Ovary (tissue), 9 donors: ENCODE data around the gene MARK3. TPM values are rescaled to one million over a fixed set of nuclear protein-coding genes. Genes with fewer than 3 reads are reported as not detected.
A peak's percentile ranks its signal among the peaks of the same experiment; 100 is the strongest.

ENCODE experiments used
- DNase-seq, 5 donors: peaks; one replicate each; pipeline ENCODE4 v3.0.0-alpha.2; 2019 to 2020
- H3K27ac ChIP-seq, 2 donors: fragments of 200-600 bp; one replicate each; pipeline versions ENCODE4 v1.5.1 to v1.8.0; 2019 to 2022
- H3K27me3 ChIP-seq: fragments of 200-600 bp; one replicate; pipeline ENCODE4 v1.8.0; 2022
- H3K36me3 ChIP-seq: fragments of 200-600 bp; sonication (generic); one replicate; pipeline ENCODE4 v1.5.1; 2019
- H3K4me1 ChIP-seq: one replicate; pipeline ENCODE4 v1.8.1; 2013; ENCODE audit warnings: mild to moderate bottlenecking, moderate library complexity; ENCODE audit not compliant: insufficient read depth
- H3K4me3 ChIP-seq: fragments of 200-600 bp; sonication (generic); one replicate; pipeline ENCODE4 v1.5.1; 2017
- H3K9me3 ChIP-seq, 2 donors: fragments of 200-600 bp in 1 of 2; sonication (generic) in 1 of 2; one replicate each; pipeline versions ENCODE4 v1.5.1 to v1.8.1; 2013 to 2019; ENCODE audit warnings: mild to moderate bottlenecking in 1 of 2, moderate library complexity in 1 of 2
- EP300 ChIP-seq: sonication (generic); formaldehyde crosslinking; IDR thresholded peaks from one replicate; pipeline ENCODE4 v1.6.1; 2017; ENCODE audit warnings: antibody characterized with exemption
- POLR2A ChIP-seq: fragments of 450-650 bp; IDR thresholded peaks from one replicate; pipeline ENCODE4 v1.6.1; 2017; ENCODE audit warnings: antibody characterized with exemption, mild to moderate bottlenecking, moderate library complexity
- WGBS, 3 donors: extraction: QIAGEN DNeasy Blood & Tissue Kit in 1 of 3; methylation state at CpG; one replicate each; pipeline versions ENCODE4 v1.1.5 to v1.1.7; 2013 to 2017; 5-methylcytosine and 5-hydroxymethylcytosine counted together
- intact Hi-C, 4 donors: fragments of 100-400 bp; cut with DNase I; formaldehyde crosslinking; loops; one replicate each; pipeline versions ENCODE4 v1.11.0 to v1.15.1; 2022 to 2023
- polyA plus RNA-seq, 2 donors: library from polyadenylated mRNA; stranded (reverse); fragments of 200-250 nt in 1 of 2; fragments of 350-450 nt in 1 of 2; fragmentation: Illumina TruSeq in 1 of 2; extraction: RNeasy Lipid Tissue Mini Kit (QIAGEN cat#74804) in 1 of 2; gene quantifications; one replicate each; pipeline ENCODE4 v1.2.3, GENCODE V29; 2013 to 2014
- total RNA-seq, 7 donors: library from RNA; depleted of rRNA in 2 of 7; stranded (reverse); fragments of >200 nt in 2 of 7; fragmentation: NEBNext Ultra II Directional in 3 of 7; extraction: Animal tissue kit (Norgen Biotek cat#: 25700) in 3 of 7; gene quantifications; one replicate each; pipeline versions ENCODE4 v1.1.0 to v1.2.4, GENCODE V29; 2016 to 2023
- TF ChIP-seq, protein P1 (sequence below), 3 donors: fragments of 450-650 bp in 2 of 3; fragments of 200-600 bp in 1 of 3; IDR thresholded peaks; one replicate each; pipeline versions ENCODE4 v1.5.1 to v1.8.0; 2016 to 2022; ENCODE audit warnings: antibody characterized with exemption in 3 of 3, mild to moderate bottlenecking in 1 of 3
- donor health status: DM: no; HTN: no; CAD: no; lungs with moderate emphysema.
- donor health status: DM: no; HTN: no; CAD: no.
- donor health status: Bipolar disorder and iron deficiency.
- donor health status: DM: yes; HTN: yes; CAD: no.
- donor health status: DM: no; HTN: no; CAD: no.
- donor health status: DM: yes; HTN: yes; CAD: no.

MARK3 gene
- total and polyA plus RNA-seq, 9 donors = 46.4 to 110 (median 71.1) TPM

GRCh38 chr14:103514596-103515421, 129.6 kb downstream of the MARK3 start:
- no peaks in the 10 kb centered on the region for H3K27me3 ChIP-seq
- peaks cover 9% of the 10 kb centered on the region for H3K4me1 ChIP-seq
- H3K4me3 ChIP-seq = no peak overlapping the region
- intact Hi-C loops = loop anchor here in 1 of 4 donors (5.0 kb wide), 1 partner anchor 37 kb away; no protein-coding TSS in a partner anchor
- DNase-seq = peak in 3 of 5 donors; percentile 22 to 36 (median 24)
- H3K36me3 ChIP-seq = no peaks in the 10 kb centered on the region
- 85 to 88% (median 87%) methylated on average over 18 of the region's 18 CpGs for WGBS, 3 donors
- H3K9me3 ChIP-seq = no peaks in the 10 kb centered on the region
- no peak overlapping the region for H3K27ac ChIP-seq
- TF ChIP-seq POLR2A = no peak
- no peak for TF ChIP-seq EP300
- TF ChIP-seq, protein P1, sequence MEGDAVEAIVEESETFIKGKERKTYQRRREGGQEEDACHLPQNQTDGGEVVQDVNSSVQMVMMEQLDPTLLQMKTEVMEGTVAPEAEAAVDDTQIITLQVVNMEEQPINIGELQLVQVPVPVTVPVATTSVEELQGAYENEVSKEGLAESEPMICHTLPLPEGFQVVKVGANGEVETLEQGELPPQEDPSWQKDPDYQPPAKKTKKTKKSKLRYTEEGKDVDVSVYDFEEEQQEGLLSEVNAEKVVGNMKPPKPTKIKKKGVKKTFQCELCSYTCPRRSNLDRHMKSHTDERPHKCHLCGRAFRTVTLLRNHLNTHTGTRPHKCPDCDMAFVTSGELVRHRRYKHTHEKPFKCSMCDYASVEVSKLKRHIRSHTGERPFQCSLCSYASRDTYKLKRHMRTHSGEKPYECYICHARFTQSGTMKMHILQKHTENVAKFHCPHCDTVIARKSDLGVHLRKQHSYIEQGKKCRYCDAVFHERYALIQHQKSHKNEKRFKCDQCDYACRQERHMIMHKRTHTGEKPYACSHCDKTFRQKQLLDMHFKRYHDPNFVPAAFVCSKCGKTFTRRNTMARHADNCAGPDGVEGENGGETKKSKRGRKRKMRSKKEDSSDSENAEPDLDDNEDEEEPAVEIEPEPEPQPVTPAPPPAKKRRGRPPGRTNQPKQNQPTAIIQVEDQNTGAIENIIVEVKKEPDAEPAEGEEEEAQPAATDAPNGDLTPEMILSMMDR (IDR thresholded peaks at IDR 0.05) = no peak

DNA sequence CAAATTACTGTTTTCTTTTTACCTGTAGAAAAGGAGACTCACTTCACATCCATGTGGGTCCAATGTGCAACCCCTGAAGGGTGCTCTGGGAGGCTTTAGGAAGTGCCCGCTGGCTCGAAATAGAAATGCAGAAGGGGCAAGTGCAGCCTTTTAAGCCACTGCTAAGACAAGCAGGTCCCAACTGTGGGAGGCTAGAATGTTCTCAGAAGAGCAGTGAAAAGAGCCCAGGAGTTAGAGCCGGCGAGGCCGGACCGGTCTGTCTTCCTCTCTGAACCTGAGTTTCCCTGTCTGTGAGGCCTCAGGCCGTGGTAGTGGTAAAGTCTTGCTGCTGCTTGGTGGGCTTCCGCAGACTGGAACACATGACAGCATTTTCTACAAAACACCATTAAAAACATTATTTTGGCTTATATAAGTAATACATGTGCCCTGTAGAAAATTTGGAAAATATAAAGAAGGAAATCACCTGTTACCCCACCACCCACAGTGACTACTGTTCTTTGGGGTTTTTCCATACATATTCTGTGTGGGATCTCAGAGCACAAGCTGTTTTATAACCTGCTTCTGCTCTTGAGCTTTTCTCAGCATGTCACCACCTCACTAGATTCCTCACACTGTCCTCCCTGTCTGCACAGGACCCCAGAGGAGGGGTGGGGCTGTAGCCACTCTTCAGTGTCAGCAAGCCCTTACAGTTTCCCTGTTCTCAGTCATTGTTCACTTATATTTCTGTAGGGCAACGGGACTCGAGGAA, 131.4 kb downstream of the MARK3 start:
- H3K27me3 ChIP-seq = no peaks in the 10 kb centered on the region
- DNase-seq = peak in 2 of 5 donors; percentile 10 to 29
- H3K4me1 ChIP-seq = peaks cover 11% of the 10 kb centered on the region
- whole genome bisulfite sequencing, 3 donors = 69 to 79% (median 74%) methylated on average over 10 of the region's 10 CpGs
- H3K36me3 ChIP-seq = no peaks in the 10 kb centered on the region
- H3K9me3 ChIP-seq = no peaks in the 10 kb centered on the region
- intact Hi-C loops = loop anchor here in 1 of 4 donors (5.0 kb wide), 1 partner anchor 36 kb away; no protein-coding TSS in a partner anchor
- no peak overlapping the region for H3K4me3 ChIP-seq
- TF ChIP-seq, protein P1 (IDR thresholded peaks at IDR 0.05) = no peak
- TF ChIP-seq POLR2A (no peak), EP300 (no peak)
- no peak overlapping the region for H3K27ac ChIP-seq

- no peaks in the 10 kb centered on the region for H3K36me3 ChIP-seq
- peaks cover 11% of the 10 kb centered on the region for H3K4me1 ChIP-seq
- no peak for TF ChIP-seq POLR2A
- TF ChIP-seq, protein P1 (IDR thresholded peaks at IDR 0.05) = no peak
- no peak for TF ChIP-seq EP300
- H3K27ac ChIP-seq = no peak overlapping the region
- WGBS, 3 donors = 69 to 89% (median 80%) methylated on average over 3 to 10 of the region's 10 CpGs
- no peaks in the 10 kb centered on the region for H3K27me3 ChIP-seq
- intact Hi-C loops = loop anchor here in 1 of 4 donors (5.0 kb wide), 1 partner anchor 35 kb away; no protein-coding TSS in a partner anchor
- H3K4me3 ChIP-seq = no peak overlapping the region
- DNase-seq = peak in 2 of 5 donors; percentile 35 to 39
- no peaks in the 10 kb centered on the region for H3K9me3 ChIP-seq
Measured at GRCh38 chr14:103517174-103517566, 132.0 kb downstream of the MARK3 start.

GRCh38 chr14:103517721-103518421, 132.7 kb downstream of the MARK3 start:
- Histone ChIP-seq H3K27me3 (no peaks in the 10 kb centered on the region), H3K36me3 (no peaks in the 10 kb centered on the region), H3K4me3 (no peak overlapping the region), H3K27ac (peak overlapping the region; percentile 58 to 63), H3K4me1 (peaks cover 12% of the 10 kb centered on the region), H3K9me3 (no peaks in the 10 kb centered on the region)
- intact Hi-C loops = loop anchor here in 2 of 4 donors (1.0 to 5.0 kb wide), 2 partner anchors 28 to 34 kb away; no protein-coding TSS in a partner anchor
- 27 to 34% (median 33%) methylated on average over 18 to 20 of the region's 20 CpGs for WGBS, 3 donors
- peak in 4 of 5 donors; percentile 64 to 77 (median 72) for DNase-seq
- TF ChIP-seq POLR2A (no peak), EP300 (no peak)
- TF ChIP-seq, protein P1 (IDR thresholded peaks at IDR 0.05) = no peak
